ENCODE data around the gene MCF2L2. TPM values are rescaled to one million over a fixed set of nuclear protein-coding genes. Genes with fewer than 3 reads are reported as not detected.
A peak's percentile ranks its signal among the peaks of the same experiment; 100 is the strongest.

MCF2L2 gene
- total and polyA plus RNA-seq, 2 donors from 2014 or later, result 0.32 to 1.7 TPM

GRCh38 chr3:183215591-183216202, 212.7 kb downstream of the MCF2L2 start:
- peaks cover 0 to 3% (median 0%) of the 10 kb centered on the region in 3 donors for H3K4me1 ChIP-seq (ENCODE audit: control insufficient read depth in 2 of 3, insufficient read depth in 2 of 3, low read depth in 1 of 3, low read length in 3 of 3)
- H3K9me3 ChIP-seq (ENCODE audit: control insufficient read depth in 2 of 3, insufficient read depth in 1 of 3, low read length in 3 of 3), result no peaks in the 10 kb centered on the region
- no peak overlapping the region for H3K4me3 ChIP-seq (ENCODE audit: low read length in 3 of 3)
- no peak for TF ChIP-seq CTCF (IDR thresholded peaks at IDR 0.05; ENCODE audit: borderline replicate concordance, extremely low read depth, insufficient read depth)
- H3K9ac ChIP-seq (ENCODE audit: low read length in 3 of 3), result no peak overlapping the region
- H3K36me3 ChIP-seq (ENCODE audit: control insufficient read depth in 2 of 3, insufficient read depth in 3 of 3, low read length in 3 of 3), result no peaks in the 10 kb centered on the region
- FAIRE-seq, result no peak
- no peak for DNase-seq
- H3K27me3 ChIP-seq (ENCODE audit: control insufficient read depth, insufficient read depth, low read length), result no peaks in the 10 kb centered on the region
- intact Hi-C loops (cut with DNase I), result no loop called here
- no peak overlapping the region for H3K27ac ChIP-seq (ENCODE audit: low read depth in 2 of 2, low read length in 2 of 2)

GRCh38 chr3:183214277-183214612, 214.2 kb downstream of the MCF2L2 start:
- H3K36me3 ChIP-seq (ENCODE audit: control insufficient read depth in 2 of 3, insufficient read depth in 3 of 3, low read length in 3 of 3), result no peaks in the 10 kb centered on the region
- H3K27ac ChIP-seq (ENCODE audit: low read depth in 2 of 2, low read length in 2 of 2), result no peak overlapping the region
- TF ChIP-seq CTCF (IDR thresholded peaks at IDR 0.05; ENCODE audit: borderline replicate concordance, extremely low read depth, insufficient read depth), result no peak
- no peak for FAIRE-seq
- H3K9ac ChIP-seq (ENCODE audit: low read length in 3 of 3), result no peak overlapping the region
- intact Hi-C loops (cut with DNase I), result no loop called here
- no peak for DNase-seq
- H3K9me3 ChIP-seq (ENCODE audit: control insufficient read depth in 2 of 3, insufficient read depth in 1 of 3, low read length in 3 of 3), result no peaks in the 10 kb centered on the region
- no peak overlapping the region for H3K4me3 ChIP-seq (ENCODE audit: low read length in 3 of 3)
- H3K4me1 ChIP-seq (ENCODE audit: control insufficient read depth in 2 of 3, insufficient read depth in 2 of 3, low read depth in 1 of 3, low read length in 3 of 3), result peaks cover 0 to 3% (median 0%) of the 10 kb centered on the region in 3 donors
- H3K27me3 ChIP-seq (ENCODE audit: control insufficient read depth, insufficient read depth, low read length), result no peaks in the 10 kb centered on the region

GRCh38 chr3:183213415-183214276, 214.8 kb downstream of the MCF2L2 start:
- FAIRE-seq (no peak), DNase-seq (peak in 2 of 5 donors; percentile 17 to 28)
- intact Hi-C loops (cut with DNase I), result no loop called here
- H3K9me3 ChIP-seq (ENCODE audit: control insufficient read depth in 2 of 3, insufficient read depth in 1 of 3, low read length in 3 of 3), result no peaks in the 10 kb centered on the region
- no peaks in the 10 kb centered on the region for H3K36me3 ChIP-seq (ENCODE audit: control insufficient read depth in 2 of 3, insufficient read depth in 3 of 3, low read length in 3 of 3)
- H3K4me3 ChIP-seq (ENCODE audit: low read length in 3 of 3), result no peak overlapping the region
- H3K27ac ChIP-seq (ENCODE audit: low read depth in 2 of 2, low read length in 2 of 2), result no peak overlapping the region
- peaks cover 0 to 3% (median 0%) of the 10 kb centered on the region in 3 donors for H3K4me1 ChIP-seq (ENCODE audit: control insufficient read depth in 2 of 3, insufficient read depth in 2 of 3, low read depth in 1 of 3, low read length in 3 of 3)
- no peak for TF ChIP-seq CTCF (IDR thresholded peaks at IDR 0.05; ENCODE audit: borderline replicate concordance, extremely low read depth, insufficient read depth)
- no peaks in the 10 kb centered on the region for H3K27me3 ChIP-seq (ENCODE audit: control insufficient read depth, insufficient read depth, low read length)
- no peak overlapping the region for H3K9ac ChIP-seq (ENCODE audit: low read length in 3 of 3)

All from kidney (tissue), 14 donors.